NCI-H748 treated with DMSO at 0.1 percent for 48 hours (cell line): Measurements from ENCODE around the gene EHMT1.
"Not testable (repeated sequence)": the region's sequence is repeated elsewhere in the genome, so short reads cannot be mapped to it uniquely, and the experiment has no call there.

ENCODE experiments used
- DNase-seq: peaks from one replicate; lab custom pipeline; 2025; lab: John Stamatoyannopoulos, UW

EHMT1 gene

DNA sequence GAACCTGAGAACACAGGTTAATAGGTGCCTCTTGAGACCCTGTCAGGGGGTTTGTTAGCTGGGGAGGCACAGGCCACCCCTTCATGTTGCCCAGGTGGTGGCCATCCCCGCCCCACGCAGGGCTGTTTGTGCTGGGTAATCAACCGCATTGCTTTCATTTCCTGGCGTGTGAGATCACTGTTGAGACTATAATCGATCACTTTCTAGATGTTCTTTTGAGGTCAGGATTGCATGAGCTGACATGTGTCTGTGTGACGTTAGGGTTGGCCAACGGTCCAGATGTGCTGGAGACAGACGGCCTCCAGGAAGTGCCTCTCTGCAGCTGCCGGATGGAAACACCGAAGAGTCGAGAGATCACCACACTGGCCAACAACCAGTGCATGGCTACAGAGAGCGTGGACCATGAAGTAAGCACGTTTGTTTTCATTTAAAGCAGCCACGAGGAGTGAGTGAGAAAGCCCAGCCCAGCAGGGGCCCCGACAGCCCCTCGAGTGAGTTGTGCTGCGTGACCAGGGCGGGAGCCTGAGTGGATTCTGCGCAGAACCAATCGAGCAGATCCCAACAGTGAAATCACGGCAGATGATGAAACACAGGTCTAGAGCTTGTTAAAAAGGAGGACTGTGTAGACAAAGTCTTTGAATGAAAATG, 143.7 kb downstream of the EHMT1 start:
- DNase-seq = no peak

- DNase-seq = no peak
These were observed 144.6 kb downstream of the EHMT1 start for GRCh38 chr9:137763271-137763955.

- DNase-seq = no peak
These were observed 145.4 kb downstream of the EHMT1 start for GRCh38 chr9:137764171-137764671.

DNA sequence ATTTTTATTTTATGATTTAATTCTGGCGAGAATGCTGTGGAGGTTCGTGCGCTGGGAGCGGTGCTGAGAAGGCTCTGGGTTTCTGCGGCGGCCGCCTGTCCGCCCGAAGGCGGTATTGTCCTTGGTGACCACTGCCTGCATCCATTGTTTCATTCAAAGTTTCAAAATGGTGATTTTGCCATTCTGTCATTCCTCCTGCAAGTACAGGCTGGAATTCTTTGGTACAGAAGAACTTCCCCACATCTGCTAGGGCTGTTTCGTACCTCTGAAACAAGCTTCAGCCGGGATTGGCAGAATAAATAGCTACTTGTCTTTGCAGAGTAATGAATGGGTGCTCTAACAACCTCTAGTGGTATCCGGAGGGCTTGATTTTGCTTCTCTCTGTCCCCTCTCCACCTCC, 146.2 kb downstream of the EHMT1 start:
- no peak for DNase-seq

DNA sequence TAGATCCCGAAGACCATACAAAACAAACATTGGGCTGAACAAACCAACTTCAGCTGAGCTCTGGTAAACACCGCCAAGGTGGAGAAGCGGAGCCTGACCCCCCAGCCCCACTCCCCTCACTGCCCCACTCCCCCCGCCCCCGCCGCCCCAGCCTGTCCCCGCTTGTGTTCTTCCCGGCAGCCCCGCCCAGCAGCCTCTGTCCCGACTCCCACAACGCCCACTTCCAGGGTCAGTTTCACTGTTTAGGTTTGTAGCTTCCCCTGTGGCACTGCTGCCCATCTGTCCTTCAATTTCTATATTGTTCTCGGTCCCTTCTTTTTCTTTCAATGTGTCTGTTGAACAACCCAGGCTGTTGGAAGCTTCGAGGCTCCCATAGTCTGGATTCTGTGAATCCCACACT, 146.7 kb downstream of the EHMT1 start:
- no peak for DNase-seq

DNA sequence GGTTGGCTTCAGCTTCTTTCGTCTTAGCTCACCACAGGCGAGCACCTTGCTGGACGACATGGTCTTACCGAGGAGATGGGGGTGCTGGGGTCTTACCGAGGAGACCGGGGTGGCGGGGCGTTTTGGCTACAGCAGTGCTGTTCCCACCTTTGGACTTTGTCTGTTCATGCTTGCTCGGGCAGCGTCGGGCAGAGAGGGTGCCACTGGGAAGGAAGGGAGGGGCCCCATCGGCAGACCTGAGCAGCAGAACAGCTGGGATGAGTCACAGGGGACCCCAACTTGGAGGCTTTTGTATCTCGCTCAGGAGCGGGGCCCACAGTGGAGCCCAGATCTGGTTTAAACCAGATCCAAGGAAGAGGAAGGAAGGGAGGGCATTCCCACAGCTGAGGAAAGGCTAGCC, 152.8 kb downstream of the EHMT1 start:
- DNase-seq = no peak

- no peak for DNase-seq
These were observed 153.6 kb downstream of the EHMT1 start for GRCh38 chr9:137772281-137772873.

DNA sequence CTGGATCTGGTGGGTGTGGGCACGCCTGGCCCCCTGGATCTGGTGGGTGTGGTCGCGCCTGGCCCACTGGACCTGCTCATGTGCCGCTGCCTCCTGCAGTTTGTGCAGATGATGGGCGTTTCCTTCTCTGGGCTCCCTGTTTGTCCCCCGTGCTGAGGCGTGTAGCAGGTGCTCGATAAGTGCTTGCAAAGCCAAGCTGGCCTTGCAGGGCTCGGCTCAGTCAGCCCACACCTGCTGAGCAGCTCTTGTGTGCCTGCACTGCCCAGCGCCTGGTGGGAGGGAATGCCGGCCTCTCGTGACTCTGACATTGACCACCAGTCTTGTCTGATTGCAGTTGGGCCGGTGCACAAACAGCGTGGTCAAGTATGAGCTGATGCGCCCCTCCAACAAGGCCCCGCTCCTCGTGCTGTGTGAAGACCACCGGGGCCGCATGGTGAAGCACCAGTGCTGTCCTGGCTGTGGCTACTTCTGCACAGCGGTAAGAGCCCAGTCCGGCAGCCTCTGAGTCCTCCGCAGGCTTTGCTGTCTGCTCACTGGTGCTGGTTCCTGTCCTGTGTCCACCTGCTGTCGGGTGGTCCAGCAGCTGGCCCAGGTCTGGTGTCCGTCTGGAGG, 156.1 kb downstream of the EHMT1 start:
- DNase-seq = no peak

DNA sequence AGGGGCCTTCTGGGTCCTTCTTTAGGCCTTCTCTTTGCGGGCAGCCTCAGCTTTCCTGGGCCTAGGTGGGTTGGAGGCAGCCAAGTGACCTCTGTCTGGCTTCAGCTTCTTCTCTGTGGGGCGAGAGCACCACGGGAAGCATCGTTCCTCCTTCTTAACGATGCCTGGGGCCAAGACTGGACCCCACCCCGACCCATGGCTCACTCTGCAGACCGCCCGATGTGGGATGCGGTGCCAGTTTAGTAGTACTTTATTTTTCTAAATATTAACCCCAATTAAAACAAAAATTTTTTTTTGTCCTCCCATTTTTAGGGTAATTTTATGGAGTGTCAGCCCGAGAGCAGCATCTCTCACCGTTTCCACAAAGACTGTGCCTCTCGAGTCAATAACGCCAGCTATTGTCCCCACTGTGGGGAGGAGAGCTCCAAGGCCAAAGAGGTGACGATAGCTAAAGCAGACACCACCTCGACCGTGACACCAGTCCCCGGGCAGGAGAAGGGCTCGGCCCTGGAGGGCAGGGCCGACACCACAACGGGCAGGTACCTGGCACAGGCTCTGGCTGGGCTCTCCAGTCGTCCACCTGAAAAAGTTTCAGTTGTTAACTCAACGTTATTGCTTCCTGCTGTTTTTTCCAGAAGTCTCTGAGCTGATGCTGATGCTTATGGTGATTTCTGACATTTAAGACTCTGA, 157.6 kb downstream of the EHMT1 start:
- no peak for DNase-seq

GRCh38 chr9:137777761-137778160, 159.0 kb downstream of the EHMT1 start:
- no peak for DNase-seq

DNA sequence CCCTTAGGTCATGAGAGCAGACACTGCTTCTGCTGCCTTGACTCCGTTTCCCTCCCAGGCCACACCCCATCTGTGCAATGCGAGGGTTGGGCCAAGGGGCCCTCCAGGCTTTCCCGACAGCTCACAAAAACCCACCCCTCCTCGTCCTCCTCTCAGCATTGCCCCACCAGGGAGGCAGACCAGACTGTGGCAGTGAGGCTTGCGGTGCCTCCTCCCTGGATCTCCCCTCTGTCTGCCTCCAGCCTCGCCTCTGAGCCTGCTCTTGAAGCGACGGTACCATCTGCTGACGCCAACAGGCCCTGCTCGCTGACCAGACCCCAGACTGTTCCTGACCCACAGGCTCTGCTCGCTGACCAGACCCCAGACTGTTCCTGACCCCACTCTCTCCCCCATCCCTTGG, 159.5 kb downstream of the EHMT1 start:
- DNase-seq = no peak

GRCh38 chr9:137778914-137779313, 160.1 kb downstream of the EHMT1 start:
- no peak for DNase-seq

DNA sequence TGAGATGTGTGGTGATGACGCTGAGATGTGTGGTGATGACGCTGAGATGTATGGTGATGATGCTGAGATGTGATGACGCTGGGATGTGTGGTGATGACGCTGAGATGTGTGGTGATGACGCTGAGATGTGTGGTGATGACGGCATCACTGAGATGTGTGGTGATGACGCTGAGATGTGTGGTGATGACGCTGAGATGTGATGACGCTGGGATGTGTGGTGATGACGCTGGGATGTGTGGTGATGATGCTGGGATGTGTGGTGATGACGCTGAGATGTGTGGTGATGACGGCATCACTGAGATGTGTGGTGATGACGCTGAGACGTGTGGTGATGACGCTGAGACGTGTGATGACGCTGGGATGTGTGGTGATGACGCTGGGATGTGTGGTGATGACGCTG, 161.2 kb downstream of the EHMT1 start:
- not testable (repeated sequence) for DNase-seq

DNA sequence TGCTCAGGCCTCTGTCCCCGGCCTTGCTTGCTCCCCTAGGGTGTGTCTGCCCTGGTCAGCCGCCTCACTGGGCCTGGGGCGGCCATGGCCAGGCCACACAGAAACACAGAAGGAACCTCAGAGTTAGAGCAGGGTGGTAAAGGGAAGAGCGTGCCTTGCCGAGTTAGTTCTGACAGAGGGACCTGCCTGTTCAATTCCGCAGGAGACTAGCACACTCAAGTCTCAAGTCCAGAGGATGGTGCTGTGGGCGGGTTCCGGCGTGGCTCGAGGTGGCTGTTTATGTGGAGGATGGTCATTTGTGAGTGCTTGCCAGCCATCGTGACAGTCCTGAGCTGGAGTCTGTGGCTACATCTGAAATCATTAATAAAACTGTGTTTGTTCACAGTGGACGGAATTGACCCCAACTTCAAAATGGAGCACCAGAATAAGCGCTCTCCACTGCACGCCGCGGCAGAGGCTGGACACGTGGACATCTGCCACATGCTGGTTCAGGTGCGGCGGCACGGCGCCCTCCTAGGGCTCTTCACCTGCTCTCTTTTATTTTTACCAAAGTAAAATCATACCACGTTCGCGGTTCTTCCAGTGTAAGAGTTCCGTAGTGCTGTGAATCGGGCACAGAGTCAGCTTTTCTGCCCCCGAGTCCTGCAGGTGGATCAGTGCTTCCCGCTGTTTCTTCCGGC, 163.2 kb downstream of the EHMT1 start:
- DNase-seq = no peak

DNA sequence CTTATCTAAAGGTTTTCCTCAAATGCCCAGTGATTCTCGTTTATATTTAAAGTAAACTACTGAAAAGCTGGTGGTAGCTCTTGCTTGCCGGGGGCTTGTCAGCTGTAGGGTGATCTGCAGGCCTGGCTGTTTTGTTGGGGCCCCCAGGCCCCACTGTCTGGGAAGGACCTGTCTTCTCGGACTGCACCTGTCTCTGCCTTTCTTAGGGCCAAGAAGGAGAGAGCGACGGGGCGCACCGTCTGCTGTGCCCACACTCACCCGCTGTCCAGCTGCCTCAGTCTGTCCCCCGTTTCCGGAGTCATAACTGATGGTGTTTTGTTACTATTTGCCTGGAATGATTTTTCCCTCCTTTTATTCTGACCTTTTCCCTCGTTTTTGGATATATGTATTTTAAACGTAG, 164.7 kb downstream of the EHMT1 start:
- no peak for DNase-seq

DNA sequence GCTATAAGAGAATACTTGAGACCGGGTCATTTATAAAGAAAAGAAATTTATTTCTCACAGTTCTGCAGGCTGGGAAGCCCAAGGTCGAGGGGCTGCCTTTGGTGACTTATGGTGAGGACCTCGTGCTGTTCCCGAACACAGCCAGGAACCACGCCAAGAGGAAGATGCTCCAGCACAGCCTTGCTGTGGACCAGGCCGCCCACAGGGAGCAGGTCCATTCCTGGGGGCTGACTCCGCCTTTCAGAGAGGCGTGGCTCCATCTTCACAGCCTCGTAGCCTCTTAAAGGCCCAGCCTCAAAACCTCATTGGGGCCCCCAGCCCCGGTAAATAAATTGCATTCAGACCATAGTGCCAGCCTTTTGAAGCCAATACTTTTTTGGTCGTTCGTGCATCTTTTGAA, 165.2 kb downstream of the EHMT1 start:
- DNase-seq = no peak

- no peak for DNase-seq
These were observed 166.1 kb downstream of the EHMT1 start for GRCh38 chr9:137784641-137785513.

DNA sequence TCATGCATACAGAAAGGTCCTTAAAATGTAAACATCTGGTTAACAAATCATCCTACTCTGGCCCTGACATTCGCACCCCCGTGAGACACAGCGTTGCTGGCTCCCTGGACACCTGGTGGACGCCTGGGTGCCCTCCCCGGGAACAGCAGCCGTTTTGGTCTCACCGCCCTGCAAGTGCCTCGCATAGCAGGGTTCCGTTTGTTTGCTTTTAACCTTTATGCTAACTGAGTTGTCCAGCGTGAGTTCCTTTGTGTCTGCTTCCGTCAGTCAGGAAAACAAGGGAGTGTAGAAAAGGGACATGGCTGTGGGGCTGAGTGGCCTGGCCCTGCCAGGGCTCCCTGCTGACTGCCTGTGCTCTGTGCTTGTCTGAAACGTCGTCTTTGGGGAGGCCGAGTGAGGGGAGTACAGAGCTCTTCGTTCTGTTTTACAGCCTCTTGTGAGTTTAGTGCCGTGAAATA, 166.9 kb downstream of the EHMT1 start:
- peak; percentile 3 for DNase-seq

DNA sequence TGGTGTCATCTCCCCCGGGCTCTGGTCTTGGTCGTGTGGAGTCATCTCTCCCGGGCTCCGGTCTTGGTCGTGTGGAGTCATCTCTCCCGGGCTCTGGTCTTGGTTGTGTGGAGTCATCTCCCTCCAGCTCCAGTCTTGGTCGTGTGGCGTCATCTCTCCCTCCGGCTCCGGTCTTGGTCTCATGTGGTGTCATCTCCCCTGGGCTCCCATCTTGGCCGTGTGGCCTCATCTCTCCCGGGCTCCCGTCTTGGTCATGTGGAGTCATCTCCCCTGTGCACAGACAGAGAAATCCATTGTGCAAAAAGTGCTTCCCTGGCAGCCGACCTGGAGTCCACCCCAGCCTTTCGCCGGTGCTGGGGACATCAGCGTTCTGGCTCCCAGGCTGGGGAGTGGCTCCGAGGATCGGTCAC, 167.7 kb downstream of the EHMT1 start:
- DNase-seq = no peak

DNA sequence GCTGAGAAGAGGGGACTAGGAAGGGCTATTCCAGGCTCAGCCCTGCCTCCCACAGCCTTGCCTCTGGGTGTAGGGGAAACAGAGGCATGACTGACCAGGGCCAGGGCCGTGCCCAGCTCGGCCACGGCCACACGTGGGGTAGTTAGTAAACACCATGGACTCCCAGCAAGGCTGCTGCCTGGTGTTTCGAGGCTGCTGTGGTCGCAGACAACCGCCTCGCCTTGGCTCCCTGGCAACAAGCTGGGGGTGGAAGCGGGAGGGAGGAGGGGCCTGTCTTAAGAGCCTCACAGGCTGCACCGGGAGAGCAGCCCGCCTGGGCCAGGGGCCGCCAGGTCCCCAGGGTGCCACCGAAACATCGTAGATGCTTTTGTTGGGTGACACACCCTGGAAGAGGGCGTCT, 168.6 kb downstream of the EHMT1 start:
- DNase-seq = no peak
